ENCODE data around the gene RBM22. TPM values are rescaled to one million over a fixed set of nuclear protein-coding genes. Genes with fewer than 3 reads are reported as not detected.

The RBM22 gene
- total RNA-seq, 1 experiment from 2014 or later, result 61.4 TPM

GRCh38 chr5:150641006-150641570 is 59.8 kb downstream of the RBM22 start:
- H3K9me2 ChIP-seq (ENCODE audit: insufficient read depth), result no peaks in the 10 kb centered on the region
- H3K27me3 ChIP-seq (ENCODE audit: insufficient read depth, low read length), result no peaks in the 10 kb centered on the region
- H3K4me3 ChIP-seq (replicated peaks in 1 of 2; ENCODE audit: low read depth in 1 of 2, low read length in 2 of 2), result no peak overlapping the region
- H4K20me1 ChIP-seq (ENCODE audit: insufficient read depth), result no peaks in the 10 kb centered on the region
- RAD21 ChIA-PET (ENCODE audit: low non-redundant PET in 1 of 2, low total read pairs in 2 of 2, uncharacterized antibody in 2 of 2, unreplicated experiment in 2 of 2), result no interaction called here
- H3K4me1 ChIP-seq (ENCODE audit: control insufficient read depth in 1 of 2, insufficient read depth in 2 of 2, low read length in 2 of 2), result peaks cover 74 to 95% of the 10 kb centered on the region in 2 experiments
- TF ChIP-seq, protein P1, sequence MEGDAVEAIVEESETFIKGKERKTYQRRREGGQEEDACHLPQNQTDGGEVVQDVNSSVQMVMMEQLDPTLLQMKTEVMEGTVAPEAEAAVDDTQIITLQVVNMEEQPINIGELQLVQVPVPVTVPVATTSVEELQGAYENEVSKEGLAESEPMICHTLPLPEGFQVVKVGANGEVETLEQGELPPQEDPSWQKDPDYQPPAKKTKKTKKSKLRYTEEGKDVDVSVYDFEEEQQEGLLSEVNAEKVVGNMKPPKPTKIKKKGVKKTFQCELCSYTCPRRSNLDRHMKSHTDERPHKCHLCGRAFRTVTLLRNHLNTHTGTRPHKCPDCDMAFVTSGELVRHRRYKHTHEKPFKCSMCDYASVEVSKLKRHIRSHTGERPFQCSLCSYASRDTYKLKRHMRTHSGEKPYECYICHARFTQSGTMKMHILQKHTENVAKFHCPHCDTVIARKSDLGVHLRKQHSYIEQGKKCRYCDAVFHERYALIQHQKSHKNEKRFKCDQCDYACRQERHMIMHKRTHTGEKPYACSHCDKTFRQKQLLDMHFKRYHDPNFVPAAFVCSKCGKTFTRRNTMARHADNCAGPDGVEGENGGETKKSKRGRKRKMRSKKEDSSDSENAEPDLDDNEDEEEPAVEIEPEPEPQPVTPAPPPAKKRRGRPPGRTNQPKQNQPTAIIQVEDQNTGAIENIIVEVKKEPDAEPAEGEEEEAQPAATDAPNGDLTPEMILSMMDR (IDR thresholded peaks at IDR 0.05 in 2 of 3, conservative IDR thresholded peaks at IDR 0.05 in 1 of 3; ENCODE audit: borderline replicate concordance in 1 of 3, insufficient read depth in 1 of 3, low read depth in 2 of 3, low read length in 2 of 3), result no peak
- no peak for TF ChIP-seq ELF1 (IDR thresholded peaks at IDR 0.05; ENCODE audit: borderline replicate concordance, low read depth)
- no peak for TF ChIP-seq ATF3 (IDR thresholded peaks at IDR 0.05)
- no peak for TF ChIP-seq TCF7L2 (IDR thresholded peaks at IDR 0.05; ENCODE audit: borderline replicate concordance, extremely low read depth, insufficient read depth, insufficient read length)
- TF ChIP-seq RAD21 (IDR thresholded peaks at IDR 0.05; ENCODE audit: low read depth), result no peak
- no peak for TF ChIP-seq JUND (IDR thresholded peaks at IDR 0.05)
- TF ChIP-seq ZFX (IDR thresholded peaks at IDR 0.05), result no peak
- no peak for TF ChIP-seq POLR2A (IDR thresholded peaks at IDR 0.05; ENCODE audit: borderline replicate concordance, extremely low read depth, insufficient read depth, insufficient read length)
- TF ChIP-seq FOSL1 (IDR thresholded peaks at IDR 0.05; ENCODE audit: low read depth), result no peak
- no peak for TF ChIP-seq ZNF274 (IDR thresholded peaks at IDR 0.05; ENCODE audit: low read depth, low read length)
- TF ChIP-seq SIN3A (IDR thresholded peaks at IDR 0.05; ENCODE audit: low read depth), result no peak
- no peak for TF ChIP-seq CEBPB (IDR thresholded peaks at IDR 0.05; ENCODE audit: low read depth)
- TF ChIP-seq REST (IDR thresholded peaks at IDR 0.05; ENCODE audit: low read depth), result no peak
- TF ChIP-seq, protein P2, sequence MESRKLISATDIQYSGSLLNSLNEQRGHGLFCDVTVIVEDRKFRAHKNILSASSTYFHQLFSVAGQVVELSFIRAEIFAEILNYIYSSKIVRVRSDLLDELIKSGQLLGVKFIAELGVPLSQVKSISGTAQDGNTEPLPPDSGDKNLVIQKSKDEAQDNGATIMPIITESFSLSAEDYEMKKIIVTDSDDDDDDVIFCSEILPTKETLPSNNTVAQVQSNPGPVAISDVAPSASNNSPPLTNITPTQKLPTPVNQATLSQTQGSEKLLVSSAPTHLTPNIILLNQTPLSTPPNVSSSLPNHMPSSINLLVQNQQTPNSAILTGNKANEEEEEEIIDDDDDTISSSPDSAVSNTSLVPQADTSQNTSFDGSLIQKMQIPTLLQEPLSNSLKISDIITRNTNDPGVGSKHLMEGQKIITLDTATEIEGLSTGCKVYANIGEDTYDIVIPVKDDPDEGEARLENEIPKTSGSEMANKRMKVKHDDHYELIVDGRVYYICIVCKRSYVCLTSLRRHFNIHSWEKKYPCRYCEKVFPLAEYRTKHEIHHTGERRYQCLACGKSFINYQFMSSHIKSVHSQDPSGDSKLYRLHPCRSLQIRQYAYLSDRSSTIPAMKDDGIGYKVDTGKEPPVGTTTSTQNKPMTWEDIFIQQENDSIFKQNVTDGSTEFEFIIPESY (IDR thresholded peaks at IDR 0.05; ENCODE audit: extremely low read depth, insufficient replicate concordance, low read length), result no peak
- TF ChIP-seq EGR1 (IDR thresholded peaks at IDR 0.05; ENCODE audit: low read depth), result no peak
- TF ChIP-seq, protein P3, sequence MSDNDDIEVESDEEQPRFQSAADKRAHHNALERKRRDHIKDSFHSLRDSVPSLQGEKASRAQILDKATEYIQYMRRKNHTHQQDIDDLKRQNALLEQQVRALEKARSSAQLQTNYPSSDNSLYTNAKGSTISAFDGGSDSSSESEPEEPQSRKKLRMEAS (IDR thresholded peaks at IDR 0.05), result no peak
- TF ChIP-seq YY1 (IDR thresholded peaks at IDR 0.05; ENCODE audit: extremely low read depth, insufficient replicate concordance, low read depth, low read length), result no peak
- TF ChIP-seq CBX3 (IDR thresholded peaks at IDR 0.05; ENCODE audit: low read depth), result no peak
- BruUV-seq (replicated peaks), result no TSS peak
- H3K4me2 ChIP-seq (ENCODE audit: low read length), result peak overlapping the region; percentile 67
- no peak for DNase-seq (ENCODE audit: low read depth, low spot score)
- intact Hi-C loops (cut with micrococcal nuclease), result no loop called here
- no peak overlapping the region for H3K9ac ChIP-seq (ENCODE audit: low read length)
- CTCF ChIA-PET, result interaction anchor here (0.8 kb wide), 1 partner anchor 11 kb away, joined by 3 read pairs; no protein-coding TSS in a partner anchor
- no peaks in the 10 kb centered on the region for H3K9me3 ChIP-seq (ENCODE audit: control insufficient read depth in 1 of 2, insufficient read depth in 1 of 2, low read depth in 1 of 2, low read length in 2 of 2)
- no peaks in the 10 kb centered on the region for H3K36me3 ChIP-seq (ENCODE audit: control insufficient read depth in 1 of 2, insufficient read depth in 2 of 2, low read length in 2 of 2)
- H3K79me2 ChIP-seq (ENCODE audit: insufficient read depth, low read length), result no peaks in the 10 kb centered on the region
- ATAC-seq, result no peak
- no peak overlapping the region for H3K27ac ChIP-seq (ENCODE audit: low read depth, low read length)
- POLR2A ChIA-PET, result no interaction called here
- H2AFZ ChIP-seq (ENCODE audit: low read depth, low read length, poor library complexity, severe bottlenecking), result no peak overlapping the region
